Measurements from ENCODE around the gene DHRS4.
"Not testable (repeated sequence)": the region's sequence is repeated elsewhere in the genome, so short reads cannot be mapped to it uniquely, and the experiment has no call there.

DHRS4 gene

GRCh38 chr14:23981951-23982813, 28.6 kb downstream of the DHRS4 start:
- not testable (repeated sequence) for DNase-seq (ENCODE audit: low read depth, low spot score)

GRCh38 chr14:23984891-23985602, 31.5 kb downstream of the DHRS4 start:
- no peak for DNase-seq (ENCODE audit: low read depth, low spot score)

- DNase-seq (ENCODE audit: low read depth, low spot score), result not testable (repeated sequence)
These were observed 34.6 kb downstream of the DHRS4 start for GRCh38 chr14:23988223-23988606.

- DNase-seq (ENCODE audit: low read depth, low spot score), result not testable (repeated sequence)
These were observed 35.2 kb downstream of the DHRS4 start, which contains the start of gene DHRS4L2 for GRCh38 chr14:23988607-23989363. TSS of gene DHRS4L2 (plus strand) at chr14:23988929. CDS start at chr14:23988948, 19 bp downstream.

- DNase-seq (ENCODE audit: low read depth, low spot score), result not testable (repeated sequence)
These were observed 36.3 kb downstream of the DHRS4 start for GRCh38 chr14:23989734-23990445.

- not testable (repeated sequence) for DNase-seq (ENCODE audit: low read depth, low spot score)
These were observed 37.4 kb downstream of the DHRS4 start for GRCh38 chr14:23990961-23991360.

- DNase-seq (ENCODE audit: low read depth, low spot score), result not testable (repeated sequence)
These were observed 39.5 kb downstream of the DHRS4 start for GRCh38 chr14:23993042-23993441.

- DNase-seq (ENCODE audit: low read depth, low spot score), result not testable (repeated sequence)
These were observed 42.4 kb downstream of the DHRS4 start for GRCh38 chr14:23996009-23996408.

GRCh38 chr14:23996825-23997224, 43.3 kb downstream of the DHRS4 start:
- DNase-seq (ENCODE audit: low read depth, low spot score), result not testable (repeated sequence)

GRCh38 chr14:23999640-24000039, 46.1 kb downstream of the DHRS4 start:
- DNase-seq (ENCODE audit: low read depth, low spot score), result not testable (repeated sequence)

GRCh38 chr14:24001078-24001477, 47.5 kb downstream of the DHRS4 start:
- not testable (repeated sequence) for DNase-seq (ENCODE audit: low read depth, low spot score)

GRCh38 chr14:24001679-24002078, 48.1 kb downstream of the DHRS4 start:
- not testable (repeated sequence) for DNase-seq (ENCODE audit: low read depth, low spot score)

GRCh38 chr14:24006471-24006816, 52.9 kb downstream of the DHRS4 start:
- not testable (repeated sequence) for DNase-seq (ENCODE audit: low read depth, low spot score)

GRCh38 chr14:24006817-24007652, 53.5 kb downstream of the DHRS4 start:
- not testable (repeated sequence) for DNase-seq (ENCODE audit: low read depth, low spot score)

GRCh38 chr14:24011051-24011450, 57.5 kb downstream of the DHRS4 start:
- DNase-seq (ENCODE audit: low read depth, low spot score), result no peak

- not testable (repeated sequence) for DNase-seq (ENCODE audit: low read depth, low spot score)
These were observed 59.2 kb downstream of the DHRS4 start for GRCh38 chr14:24012726-24013273.

GRCh38 chr14:24013654-24014514, 60.3 kb downstream of the DHRS4 start:
- DNase-seq (ENCODE audit: low read depth, low spot score), result no peak

- not testable (repeated sequence) for DNase-seq (ENCODE audit: low read depth, low spot score)
These were observed 62.2 kb downstream of the DHRS4 start for GRCh38 chr14:24015745-24016144.

All from smooth muscle cell of the brain vasculature (primary cell).